Activated CD8-positive, alpha-beta memory T cell treated with anti-CD3 and anti-CD28 coated beads, Interleukin-2, amount 50 U/mL, for 24 hours (primary cell): ENCODE measurements around the gene WDFY4.

Source experiments
- DNase-seq: peaks from one replicate; pipeline ENCODE4 v3.0.0-alpha.2; 2020; ENCODE audit errors: extremely low read depth

The WDFY4 gene

DNA sequence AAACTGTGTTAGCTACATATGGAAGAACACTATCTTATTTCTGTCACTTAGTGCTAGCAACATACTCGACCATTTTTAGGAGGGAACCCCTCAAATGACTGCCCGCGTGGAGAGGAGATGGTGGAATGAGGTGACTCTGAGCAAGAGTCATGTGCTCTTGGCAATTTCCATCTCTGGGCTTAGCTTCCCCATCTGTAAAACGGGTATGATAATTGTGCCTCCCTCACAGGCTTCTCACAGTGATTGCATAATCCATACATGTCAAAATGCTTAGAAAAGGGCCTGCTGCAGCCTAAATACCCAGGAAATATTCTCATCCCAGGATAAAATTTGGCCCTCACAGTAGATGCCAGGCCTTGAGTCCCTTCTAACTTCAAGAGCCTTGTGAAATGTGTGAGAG lies 86.6 kb downstream of the WDFY4 start:
- DNase-seq = no peak

GRCh38 chr10:48772059-48772458 lies 87.4 kb downstream of the WDFY4 start:
- no peak for DNase-seq

- no peak for DNase-seq
Measured at GRCh38 chr10:48773580-48773979, 88.9 kb downstream of the WDFY4 start.

DNA sequence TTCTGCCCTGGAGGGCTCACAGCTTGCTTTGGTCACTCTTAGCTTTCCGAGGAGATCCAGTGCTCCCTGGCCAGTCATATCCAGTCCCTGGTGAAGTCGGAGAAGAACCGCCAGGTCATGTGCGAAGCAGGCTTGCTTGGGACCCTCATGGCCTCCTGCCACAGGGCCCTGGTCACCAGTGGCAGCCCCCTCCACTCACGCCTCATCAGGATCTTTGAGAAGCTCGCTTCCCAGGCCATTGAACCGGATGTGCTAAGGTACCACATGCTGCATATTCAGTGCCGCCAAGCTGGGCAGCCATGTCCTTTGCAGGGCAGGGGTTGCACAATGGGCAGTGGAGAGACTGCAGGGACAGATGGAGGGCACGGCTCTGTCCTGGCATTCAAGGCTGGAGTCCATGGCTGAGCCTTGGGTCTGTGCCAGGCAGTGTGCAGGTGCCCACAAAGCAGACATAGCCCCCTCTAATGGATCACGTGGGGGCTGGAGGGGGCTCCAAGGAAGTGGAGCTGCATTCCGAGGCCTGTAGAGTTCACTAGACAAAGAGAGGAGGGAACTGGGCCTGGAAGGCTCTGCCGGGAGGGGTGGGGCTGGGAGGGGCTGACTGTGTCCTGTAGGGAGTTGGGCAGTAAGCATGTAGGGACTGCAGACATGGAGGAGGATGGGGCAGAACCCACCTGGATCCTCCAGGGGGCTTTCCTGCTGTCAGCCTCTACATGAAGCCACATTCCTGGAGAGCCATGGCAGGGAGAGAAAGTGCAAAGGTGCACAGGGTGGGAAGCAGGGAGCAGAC lies 89.9 kb downstream of the WDFY4 start:
- DNase-seq = no peak

GRCh38 chr10:48775206-48775517 lies 90.5 kb downstream of the WDFY4 start:
- no peak for DNase-seq

DNA sequence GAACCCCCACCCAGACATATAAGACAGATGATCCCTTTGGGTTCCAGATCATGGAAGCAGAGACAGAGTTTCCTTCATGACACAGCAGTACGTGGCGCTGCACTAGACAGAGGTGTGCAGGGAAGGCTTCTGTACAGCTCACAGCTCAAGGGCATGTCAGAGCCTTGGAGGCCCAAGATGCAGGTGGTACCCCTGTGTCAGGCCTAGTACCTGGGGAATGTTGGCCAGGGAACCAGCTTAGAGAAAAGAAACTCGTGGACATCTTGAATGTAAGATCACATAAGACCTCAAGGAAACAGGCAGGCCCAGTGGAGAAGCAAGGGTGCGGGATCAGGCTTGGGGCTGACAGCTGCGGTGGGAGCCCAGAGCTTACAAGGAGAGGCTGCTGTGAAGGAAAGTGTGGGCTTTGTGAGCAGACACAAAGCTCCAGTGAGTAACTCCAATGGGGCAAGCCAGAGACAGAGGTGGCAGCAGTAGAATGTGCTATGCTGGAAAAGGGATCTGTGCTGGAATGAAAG lies 91.4 kb downstream of the WDFY4 start:
- DNase-seq = no peak

- no peak for DNase-seq
Measured at GRCh38 chr10:48776528-48776927, 91.9 kb downstream of the WDFY4 start.

DNA sequence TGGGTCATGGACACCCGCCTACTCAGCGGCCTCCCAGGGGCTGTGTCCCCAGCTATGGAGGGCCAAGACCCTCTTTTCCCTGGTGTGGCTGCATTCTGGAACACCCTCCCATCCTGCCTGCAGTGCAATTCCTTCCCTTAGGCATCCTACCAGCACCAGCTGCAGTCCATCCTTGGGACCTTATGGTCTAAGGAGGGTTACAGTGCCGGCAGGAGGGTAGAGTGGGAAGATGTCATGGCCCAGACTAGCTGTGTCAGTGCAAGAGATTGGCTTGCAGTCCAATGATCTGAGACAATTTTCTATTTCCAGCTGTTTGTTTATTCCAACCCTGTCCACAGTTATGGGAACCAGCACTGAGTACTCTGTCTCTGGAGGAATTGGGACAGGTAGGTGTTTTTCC lies 92.4 kb downstream of the WDFY4 start:
- DNase-seq = no peak

DNA sequence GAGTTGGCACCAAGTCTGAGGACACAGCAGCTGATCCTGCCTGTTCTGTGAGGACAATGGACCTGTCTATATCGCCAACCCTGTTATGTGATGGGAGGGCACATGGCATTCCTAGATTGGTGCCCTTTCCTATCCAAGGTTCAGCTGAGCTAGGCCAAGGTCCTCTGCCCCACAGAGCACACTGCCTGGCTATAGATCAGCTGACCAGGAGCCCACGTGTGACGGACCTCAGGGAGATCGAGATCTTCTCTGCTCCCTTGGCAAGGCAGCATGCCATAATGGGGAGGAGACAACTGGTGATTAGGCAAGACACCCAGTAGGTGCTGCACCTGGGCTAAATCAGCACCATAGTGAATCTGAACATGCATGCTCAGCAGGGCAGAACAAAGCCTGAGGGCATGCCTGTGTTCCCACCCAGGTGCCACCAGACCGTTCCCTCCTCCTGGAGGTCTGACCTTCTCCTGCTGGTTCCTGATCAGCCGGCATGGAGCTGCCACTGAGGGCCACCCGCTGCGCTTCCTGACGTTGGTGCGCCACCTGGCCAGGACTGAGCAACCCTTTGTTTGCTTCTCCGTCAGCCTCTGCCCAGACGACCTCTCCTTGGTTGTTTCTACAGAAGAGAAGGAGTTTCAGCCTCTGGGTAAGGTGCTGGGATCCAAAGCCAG lies 93.7 kb downstream of the WDFY4 start:
- no peak for DNase-seq

- DNase-seq = no peak
Measured at GRCh38 chr10:48779077-48779476, 94.4 kb downstream of the WDFY4 start.

GRCh38 chr10:48779546-48780152 lies 95.0 kb downstream of the WDFY4 start:
- DNase-seq = no peak

- no peak for DNase-seq
Measured at GRCh38 chr10:48780341-48780740, 95.7 kb downstream of the WDFY4 start.

- no peak for DNase-seq
Measured at GRCh38 chr10:48782386-48782785, 97.7 kb downstream of the WDFY4 start.

DNA sequence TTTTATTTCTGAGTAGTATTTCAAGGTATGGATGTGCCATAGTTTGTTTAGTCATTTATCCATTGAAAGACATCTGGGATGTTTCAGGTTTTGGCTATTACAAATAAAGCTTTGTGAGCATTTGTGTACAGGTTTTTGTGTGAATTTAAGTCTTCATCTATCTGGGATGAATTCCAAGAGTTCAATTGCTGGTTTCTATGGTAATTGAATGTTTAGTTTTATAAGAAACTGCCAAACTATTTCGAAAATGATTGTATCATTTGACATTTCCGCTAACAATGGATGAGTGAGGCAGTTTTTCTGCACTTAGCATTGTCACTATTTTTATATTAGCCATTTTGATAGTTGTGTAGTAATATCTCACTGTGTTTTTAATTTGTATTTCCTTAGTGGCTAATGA lies 99.4 kb downstream of the WDFY4 start:
- DNase-seq = no peak

- no peak for DNase-seq
Measured at GRCh38 chr10:48785796-48786195, 101.1 kb downstream of the WDFY4 start.

DNA sequence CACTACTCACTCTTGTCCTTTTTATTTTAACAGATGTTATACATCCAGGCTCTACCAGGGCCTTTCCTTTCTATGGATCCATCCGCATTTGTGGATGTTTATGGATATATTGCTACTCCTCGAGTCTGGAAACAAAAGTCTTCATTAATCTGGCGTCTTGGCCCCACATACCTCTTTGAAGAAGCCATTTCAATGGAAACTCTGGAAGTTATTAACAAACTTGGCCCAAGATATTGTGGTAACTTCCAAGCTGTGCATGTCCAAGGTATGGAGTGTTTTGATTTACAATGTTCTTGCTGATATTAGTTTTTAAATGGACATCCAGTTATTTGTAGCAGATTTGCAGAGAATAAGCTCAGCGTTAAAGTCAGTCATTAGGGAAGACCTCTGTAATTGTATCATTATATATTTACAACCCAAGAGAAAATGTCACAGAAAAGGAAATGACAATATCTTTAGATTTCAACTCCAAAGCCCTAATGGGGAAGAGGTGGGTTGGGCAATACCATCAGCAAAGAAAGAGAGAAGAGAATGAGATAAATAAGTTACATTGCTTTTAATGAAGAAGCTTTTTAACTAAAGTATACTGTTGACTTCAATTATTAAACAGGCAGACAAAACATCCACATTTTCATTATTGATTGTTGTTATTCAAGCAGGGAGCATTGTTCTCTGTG lies 102.1 kb downstream of the WDFY4 start:
- no peak for DNase-seq

DNA sequence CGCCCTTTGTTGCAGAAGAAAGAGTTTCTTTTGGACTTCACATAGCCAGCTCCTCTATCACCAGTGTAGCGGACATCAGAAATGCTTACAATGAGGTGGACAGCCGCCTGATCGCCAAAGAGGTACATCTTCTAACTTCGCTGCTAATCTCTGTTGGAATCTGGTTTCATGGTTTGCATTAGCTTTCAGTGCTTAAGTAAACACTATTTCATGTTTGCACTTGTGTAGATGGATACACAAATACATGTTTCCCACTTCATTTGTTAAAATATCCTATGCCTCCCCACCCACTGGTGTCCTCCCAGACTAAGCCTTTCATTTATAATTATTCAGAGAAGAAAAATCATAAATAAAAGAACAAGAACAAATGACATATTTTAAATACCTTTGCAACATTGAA lies 103.9 kb downstream of the WDFY4 start:
- no peak for DNase-seq

- DNase-seq = no peak
Measured at GRCh38 chr10:48789486-48790456, 105.1 kb downstream of the WDFY4 start.

- no peak for DNase-seq
Measured at GRCh38 chr10:48790457-48791044, 105.9 kb downstream of the WDFY4 start.

DNA sequence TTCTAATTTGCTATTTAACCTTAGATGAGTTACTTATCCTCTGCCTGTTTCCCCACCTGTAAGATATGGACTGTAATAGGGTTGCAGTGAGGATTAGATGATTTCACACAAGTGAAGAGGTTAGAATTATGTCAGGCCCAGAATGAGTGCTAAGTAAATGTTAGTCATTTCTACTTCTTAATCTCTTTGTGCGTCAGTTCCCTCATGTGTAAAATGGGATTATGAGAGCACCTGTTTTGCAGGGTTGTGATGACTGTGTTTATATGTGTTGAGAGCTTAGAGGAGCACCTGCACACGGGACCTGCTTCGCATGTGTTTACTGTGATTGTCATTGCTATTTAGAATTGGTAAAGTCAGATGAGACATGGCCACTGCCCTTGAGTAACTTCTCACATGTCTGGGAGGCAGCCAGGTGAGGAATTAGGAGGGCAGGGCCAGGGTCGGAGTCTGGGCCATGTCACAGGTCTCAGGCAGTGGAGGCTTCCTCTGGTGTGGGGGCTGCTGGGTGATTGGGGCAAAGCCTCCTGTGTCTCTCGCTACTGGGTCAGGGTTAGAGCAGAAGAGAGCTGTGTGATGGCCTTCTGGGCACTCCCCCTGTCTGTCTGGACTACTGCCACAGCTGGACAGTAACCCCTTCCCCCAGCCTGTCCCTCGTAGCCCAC lies 106.7 kb downstream of the WDFY4 start:
- no peak for DNase-seq
